ENCODE measurements around the gene KLF4. TPM values are rescaled to one million over a fixed set of nuclear protein-coding genes. Genes with fewer than 3 reads are reported as not detected.

KLF4 gene
- total RNA-seq: 107 TPM
- long read RNA-seq, transcript KLF4-201 (5 exons, 2,813 nt): major isoform, 73 of 158 reads
- long read RNA-seq, transcript KLF4-205 (3 exons, 2,393 nt): minor isoform, 42 of 158 reads
- long read RNA-seq, partial matches to known transcripts: 22 of 158 reads
- long read RNA-seq, other reads (novel, unspliced or antisense): 19 of 158 reads

DNA sequence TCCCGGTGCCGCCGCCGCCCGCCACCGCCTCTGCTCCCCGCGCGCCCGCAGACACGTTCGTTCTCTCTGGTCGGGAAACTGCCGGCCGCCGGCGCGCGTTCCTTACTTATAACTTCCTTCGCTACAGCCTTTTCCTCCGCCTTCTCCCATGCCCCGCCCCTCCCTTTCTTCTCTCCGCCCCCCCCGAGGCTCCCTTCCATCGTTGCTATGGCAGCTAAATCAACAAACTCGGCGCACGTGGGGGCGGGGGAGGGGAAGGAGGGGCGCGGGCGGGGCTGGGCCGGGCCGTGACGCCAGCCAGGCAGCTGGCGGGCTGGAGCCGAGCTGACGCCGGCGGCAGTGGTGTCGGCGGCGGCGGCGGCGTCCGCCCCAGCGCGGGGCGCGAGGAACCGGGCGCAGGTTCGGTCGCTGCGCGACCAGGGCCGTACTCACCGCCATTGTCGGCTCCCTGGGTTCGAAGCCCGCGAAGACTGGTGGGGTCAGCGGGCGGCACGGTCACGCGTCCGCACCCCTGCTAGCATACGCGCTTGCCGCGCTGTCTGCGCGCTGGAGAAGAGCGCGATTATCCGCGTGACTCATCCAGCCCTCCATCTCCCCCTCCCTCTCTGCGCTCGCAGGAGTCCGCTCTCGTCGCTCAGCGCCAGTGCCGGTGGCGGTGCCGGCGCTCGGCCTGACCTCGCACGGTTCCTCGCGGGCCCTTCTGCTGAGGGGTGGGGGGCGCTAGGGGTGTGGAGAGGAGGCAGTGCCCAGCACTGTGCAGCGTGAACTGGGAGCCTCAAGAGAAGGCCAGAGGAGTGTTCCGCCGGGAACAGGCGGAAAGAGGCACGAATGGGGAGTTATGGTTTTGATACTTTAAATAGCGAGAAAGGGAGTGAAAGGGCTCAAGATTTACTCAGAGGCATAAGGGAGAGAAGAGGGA, at the start of gene KLF4:
TSS of gene KLF4 (minus strand) at position 83 of the 919 bp plus-strand sequence. CDS start 597 bp downstream, outside the sequence.
- Histone ChIP-seq H3K9me3 (no peaks in the 10 kb centered on the region), H3K36me3 (peaks cover 22% of the 10 kb centered on the region), H3K4me1 (peaks cover 28% of the 10 kb centered on the region), H3K27me3 (ENCODE audit: low read depth) (peaks cover 10% of the 10 kb centered on the region), H3K4me3 (peak within 1 kb of the TSS; percentile 67), H3K27ac (peak within 1 kb of the TSS; percentile 92)
- DNase-seq (peak; percentile 94), ATAC-seq (peak; percentile 88 to 89)
- intact Hi-C loops (cut with DNase I): no loop called here
- no peak for TF ChIP-seq CTCF (IDR thresholded peaks at IDR 0.05)

DNA sequence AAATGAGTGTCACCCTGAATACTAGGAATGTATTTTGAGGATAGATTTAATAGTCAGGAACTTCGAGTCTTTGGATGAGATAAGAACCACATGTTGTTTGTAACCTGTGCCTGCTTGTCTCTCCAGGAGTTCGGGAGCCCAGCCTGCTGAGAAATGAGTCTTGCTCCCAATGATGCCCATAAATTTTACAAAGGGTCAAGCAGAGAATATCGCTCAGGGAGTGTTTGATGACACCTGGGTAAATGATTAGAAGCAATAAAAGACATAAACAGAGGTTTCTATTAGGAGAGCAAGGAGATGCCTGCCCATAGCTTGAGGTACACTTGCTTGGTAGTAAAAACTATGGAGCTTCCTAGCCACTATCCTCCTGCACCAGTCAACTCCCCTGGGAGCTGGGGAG, 46.9 kb upstream of the KLF4 start:
- H3K4me3 ChIP-seq: no peak overlapping the region
- no peak for DNase-seq
- no peaks in the 10 kb centered on the region for H3K4me1 ChIP-seq
- no peaks in the 10 kb centered on the region for H3K9me3 ChIP-seq
- intact Hi-C loops (cut with DNase I): no loop called here
- no peak overlapping the region for H3K27ac ChIP-seq
- TF ChIP-seq CTCF (IDR thresholded peaks at IDR 0.05): no peak
- H3K27me3 ChIP-seq (ENCODE audit: low read depth): no peaks in the 10 kb centered on the region
- no peak for ATAC-seq
- H3K36me3 ChIP-seq: no peaks in the 10 kb centered on the region

- no peak for DNase-seq
- no peak for TF ChIP-seq CTCF (IDR thresholded peaks at IDR 0.05)
- Histone ChIP-seq H3K4me3 (no peak overlapping the region), H3K9me3 (no peaks in the 10 kb centered on the region), H3K36me3 (no peaks in the 10 kb centered on the region), H3K4me1 (no peaks in the 10 kb centered on the region), H3K27me3 (ENCODE audit: low read depth) (no peaks in the 10 kb centered on the region), H3K27ac (no peak overlapping the region)
- no peak for ATAC-seq
- intact Hi-C loops (cut with DNase I): no loop called here
Observed at GRCh38 chr9:107534510-107535078, 45.0 kb upstream of the KLF4 start.

DNA sequence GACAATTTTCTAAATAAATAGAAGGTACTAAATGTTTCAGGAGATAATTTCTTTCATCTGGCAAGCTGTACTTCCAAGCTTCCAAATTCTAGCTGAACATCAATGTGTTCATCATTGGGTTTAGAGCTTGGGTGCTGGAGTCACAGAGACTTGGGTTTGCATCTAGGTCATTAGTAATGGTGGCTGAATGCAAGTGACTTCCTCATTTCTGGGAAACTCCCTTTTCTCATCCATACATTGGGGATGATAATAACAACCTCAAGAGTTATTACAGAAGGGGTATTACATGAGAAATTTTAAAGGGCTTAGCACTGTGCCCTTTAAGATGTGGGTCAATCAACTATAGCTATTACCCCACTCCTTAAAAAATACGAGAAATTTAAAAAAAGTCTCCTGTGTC, 41.1 kb upstream of the KLF4 start:
- Histone ChIP-seq H3K9me3 (no peaks in the 10 kb centered on the region), H3K4me1 (no peaks in the 10 kb centered on the region), H3K4me3 (no peak overlapping the region), H3K27me3 (ENCODE audit: low read depth) (no peaks in the 10 kb centered on the region), H3K36me3 (no peaks in the 10 kb centered on the region), H3K27ac (no peak overlapping the region)
- DNase-seq: no peak
- TF ChIP-seq CTCF (IDR thresholded peaks at IDR 0.05): no peak
- intact Hi-C loops (cut with DNase I): no loop called here
- ATAC-seq: no peak

- DNase-seq: no peak
- ATAC-seq: no peak
- no peak overlapping the region for H3K4me3 ChIP-seq
- H3K27me3 ChIP-seq (ENCODE audit: low read depth): no peaks in the 10 kb centered on the region
- H3K9me3 ChIP-seq: no peaks in the 10 kb centered on the region
- intact Hi-C loops (cut with DNase I): no loop called here
- H3K27ac ChIP-seq: no peak overlapping the region
- no peaks in the 10 kb centered on the region for H3K4me1 ChIP-seq
- H3K36me3 ChIP-seq: no peaks in the 10 kb centered on the region
- no peak for TF ChIP-seq CTCF (IDR thresholded peaks at IDR 0.05)
Observed at GRCh38 chr9:107528686-107529085, 39.1 kb upstream of the KLF4 start.

Data from lower lobe of right lung (tissue), 2 donors.